PFSK-1 (cell line): ENCODE results near the gene NHLRC4.

Source experiments
- POLR2AphosphoS5 ChIP-seq: IDR thresholded peaks from 2 replicates; pipeline ENCODE4 v1.6.1; 2012; ENCODE audit warnings: low read depth, mild to moderate bottlenecking, control low read depth, low read length, moderate library complexity
- TAF1 ChIP-seq: IDR thresholded peaks from 2 replicates; pipeline ENCODE4 v1.6.1; 2012; ENCODE audit warnings: low read length, control low read depth, borderline replicate concordance; ENCODE audit not compliant: insufficient read depth

DNA sequence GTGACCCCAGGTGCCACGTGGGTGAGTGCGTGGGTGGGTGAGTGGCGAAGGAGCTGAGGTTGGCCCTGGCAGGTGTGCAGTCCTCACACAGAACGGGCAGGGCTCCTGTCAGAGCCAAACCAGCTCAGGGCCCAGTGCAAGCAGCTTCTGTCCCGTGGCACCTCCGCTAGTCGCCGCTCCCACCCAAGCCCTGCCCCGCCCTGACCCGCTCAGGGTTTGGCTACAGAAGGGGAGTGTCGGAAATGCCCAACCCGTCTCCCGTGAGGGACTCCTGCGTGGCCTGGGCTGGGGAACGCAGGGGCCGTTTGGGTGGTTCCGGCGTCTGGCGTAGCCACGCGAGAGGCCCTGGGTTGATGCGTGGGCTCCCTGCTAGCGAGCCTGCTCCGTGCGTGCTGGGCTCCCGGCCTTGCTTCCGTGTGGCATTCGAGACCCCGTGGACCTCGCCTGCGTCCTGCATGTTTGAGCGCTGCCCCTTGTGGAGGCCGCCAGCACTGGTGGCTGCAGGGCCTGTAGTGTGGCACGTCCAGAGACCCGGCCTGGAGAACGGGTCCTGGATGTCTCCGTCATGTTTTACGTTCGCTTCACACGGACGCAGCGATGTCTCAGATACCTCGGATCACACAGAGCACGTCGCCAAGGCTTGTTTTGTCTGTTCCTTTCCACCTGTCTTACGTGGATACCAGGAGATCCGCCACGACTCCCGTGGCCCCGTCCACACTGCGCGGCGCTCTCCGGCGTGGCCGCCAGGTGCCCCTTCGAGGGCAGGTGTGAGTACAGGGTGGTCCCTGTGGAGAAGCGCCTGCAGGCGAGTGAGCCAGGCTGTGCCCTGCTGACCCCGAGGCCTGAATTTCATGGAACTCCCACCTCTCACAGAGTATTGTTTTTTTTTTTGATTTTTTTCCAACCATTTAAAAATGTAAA, 29.1 kb upstream of the NHLRC4 start:
- no peak for TF ChIP-seq TAF1
- no peak for TF ChIP-seq POLR2AphosphoS5
